ENCODE measurements around the gene CCDC142.
"Not testable (repeated sequence)": the region's sequence is repeated elsewhere in the genome, so short reads cannot be mapped to it uniquely, and the experiment has no call there.

Gene CCDC142

GRCh38 chr2:74464406-74464805 is 18.4 kb downstream of the CCDC142 start:
- DNase-seq (ENCODE audit: low spot score), result no peak

- DNase-seq (ENCODE audit: low spot score), result no peak
Measured at GRCh38 chr2:74462786-74463105, 20.1 kb downstream of the CCDC142 start.

GRCh38 chr2:74462054-74462785 is 20.6 kb downstream of the CCDC142 start:
- DNase-seq (ENCODE audit: low spot score), result no peak

DNA sequence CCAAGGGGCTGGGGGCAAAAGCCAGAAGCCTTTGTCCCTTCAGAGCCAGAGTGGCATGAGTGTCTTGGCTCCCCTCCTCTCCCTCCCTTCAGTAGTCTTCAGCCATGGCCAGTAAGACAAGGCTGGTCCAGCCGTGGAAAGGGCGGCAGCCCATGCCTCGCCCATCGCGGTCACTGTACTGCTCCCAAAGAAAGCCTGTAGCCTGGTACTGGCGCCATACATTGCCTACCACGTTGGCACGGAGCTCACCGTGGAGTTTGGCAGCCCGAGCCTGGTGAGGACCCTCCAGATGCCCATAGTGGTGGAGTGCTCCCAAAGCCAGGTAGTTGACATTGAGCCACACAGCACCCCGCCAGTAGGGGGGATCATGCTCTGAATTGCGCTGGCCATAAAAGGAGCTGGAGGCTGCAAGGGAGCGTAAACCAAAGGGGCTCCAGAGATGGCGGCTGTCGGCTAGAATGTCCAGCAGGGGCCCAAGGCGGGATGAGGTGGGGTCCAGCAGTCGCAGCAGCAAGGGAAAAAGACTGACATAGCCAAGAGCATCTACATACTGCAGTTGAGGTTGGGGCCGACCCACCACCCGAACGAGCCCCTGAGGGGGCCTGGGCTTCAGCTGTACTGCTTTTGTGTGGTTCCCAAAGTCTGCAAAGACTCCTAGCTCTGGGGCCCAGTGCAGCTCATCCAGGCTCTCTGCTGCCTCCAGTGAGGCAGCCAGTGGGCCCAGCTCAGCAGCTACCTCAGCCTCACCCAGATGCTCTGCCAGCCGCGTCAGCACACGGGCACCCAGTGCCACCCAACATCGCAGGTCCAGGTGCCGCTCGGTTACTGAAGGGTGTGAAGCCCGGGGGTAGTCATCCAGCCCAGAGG is 21.4 kb downstream of the CCDC142 start:
- no peak for DNase-seq (ENCODE audit: low spot score)

- not testable (repeated sequence) for DNase-seq (ENCODE audit: low spot score)
Measured at GRCh38 chr2:74460187-74460586, 22.6 kb downstream of the CCDC142 start.

- not testable (repeated sequence) for DNase-seq (ENCODE audit: low spot score)
Measured at GRCh38 chr2:74459503-74460118, 23.2 kb downstream of the CCDC142 start.

DNA sequence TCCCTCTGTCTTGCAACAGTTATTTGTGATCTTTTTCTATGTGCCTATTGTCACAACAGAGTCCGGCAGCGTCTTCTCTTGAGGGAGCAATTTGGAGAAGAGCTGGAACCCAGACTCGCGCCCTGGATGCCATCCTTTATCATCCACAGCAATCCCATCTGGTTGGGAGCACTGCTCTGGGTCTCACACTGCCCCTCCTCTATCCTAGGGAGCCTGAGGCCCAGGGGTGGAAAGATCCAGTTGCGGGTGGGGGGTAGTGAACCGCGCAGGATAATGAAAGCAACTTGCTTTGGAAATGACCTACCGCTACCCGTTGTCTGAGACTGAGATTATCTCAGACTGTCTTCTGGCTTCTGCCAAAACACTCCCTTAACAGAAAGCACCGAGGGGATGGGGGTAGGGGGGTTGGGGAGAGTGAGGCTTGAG is 23.8 kb downstream of the CCDC142 start:
- no peak for DNase-seq (ENCODE audit: low spot score)

DNA sequence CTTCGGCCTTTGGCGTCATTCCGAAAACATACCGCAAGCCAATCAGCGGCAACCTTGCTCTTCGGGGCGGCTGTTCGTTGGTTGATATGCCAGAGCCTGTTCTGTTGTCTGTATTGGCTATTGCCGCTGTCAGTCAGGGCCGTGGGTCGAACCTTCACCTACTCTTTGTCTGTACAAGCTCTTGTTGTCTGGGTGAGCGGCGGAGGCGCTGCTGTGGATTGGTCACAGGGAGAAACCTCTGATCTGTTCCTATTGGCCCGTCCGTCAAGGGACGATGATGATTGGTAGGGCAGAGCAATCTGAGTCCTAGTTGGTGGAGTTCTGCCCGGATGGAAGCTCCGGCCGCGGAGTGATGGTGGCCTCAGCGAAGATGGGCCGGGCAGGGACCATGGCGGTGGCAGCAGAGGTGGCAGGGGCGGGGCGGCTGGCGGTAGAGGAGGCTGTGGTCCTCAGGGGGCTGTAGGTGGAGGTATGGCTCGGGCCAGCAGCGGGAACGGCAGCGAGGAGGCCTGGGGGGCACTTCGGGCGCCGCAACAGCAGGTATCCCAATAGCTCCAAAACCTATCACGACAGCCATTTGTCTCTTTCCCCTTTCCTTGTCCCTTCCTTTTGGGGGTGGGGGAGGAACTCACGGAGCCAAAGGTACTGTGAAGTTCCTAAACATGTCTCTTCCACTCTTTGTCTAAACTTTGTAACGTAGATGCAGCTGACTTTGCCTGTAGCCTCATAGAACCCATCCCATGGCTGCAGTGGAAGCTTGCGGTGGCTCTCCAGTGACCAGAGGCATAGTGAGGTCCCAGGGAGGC is 24.5 kb downstream of the CCDC142 start, which contains the start of gene WBP1:
TSS of gene WBP1 (plus strand) at position 307 of the 806 bp plus-strand sequence. CDS start at position 472, 165 bp downstream.
- peak; percentile 92 for DNase-seq (ENCODE audit: low spot score)

- DNase-seq (ENCODE audit: low spot score), result peak; percentile 38
Measured at GRCh38 chr2:74457549-74458131, 25.2 kb downstream of the CCDC142 start.

DNA sequence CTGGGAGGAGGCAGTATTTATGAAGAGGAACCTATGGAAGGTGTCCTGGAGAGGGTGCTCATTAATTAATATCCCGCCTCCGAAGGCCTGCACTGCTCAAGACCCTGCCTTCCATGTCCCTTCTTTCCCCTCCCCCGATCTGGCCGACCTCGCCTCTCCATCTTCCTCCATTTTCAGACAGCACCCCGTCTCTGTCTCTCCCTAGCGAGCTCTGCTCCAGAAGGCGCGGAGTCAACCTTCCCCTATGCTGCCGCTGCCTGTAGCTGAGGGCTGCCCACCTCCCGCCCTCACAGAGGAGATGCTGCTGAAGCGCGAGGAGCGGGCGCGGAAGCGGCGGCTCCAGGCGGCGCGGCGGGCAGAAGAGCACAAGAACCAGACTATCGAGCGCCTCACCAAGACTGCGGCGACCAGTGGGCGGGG is 25.7 kb downstream of the CCDC142 start:
- no peak for DNase-seq (ENCODE audit: low spot score)

GRCh38 chr2:74454654-74455511 is 27.9 kb downstream of the CCDC142 start, which contains the start of gene INO80B:
INO80B (plus strand) TSS chr2:74455087; CDS start chr2:74455117, 30 bp downstream.
- peak; percentile 71 for DNase-seq (ENCODE audit: low spot score)

- no peak for DNase-seq (ENCODE audit: low spot score)
Measured at GRCh38 chr2:74450570-74451190, 32.1 kb downstream of the CCDC142 start.

GRCh38 chr2:74448771-74449170 is 34.0 kb downstream of the CCDC142 start:
- DNase-seq (ENCODE audit: low spot score), result no peak

GRCh38 chr2:74447230-74447999 is 35.4 kb downstream of the CCDC142 start:
- no peak for DNase-seq (ENCODE audit: low spot score)

DNA sequence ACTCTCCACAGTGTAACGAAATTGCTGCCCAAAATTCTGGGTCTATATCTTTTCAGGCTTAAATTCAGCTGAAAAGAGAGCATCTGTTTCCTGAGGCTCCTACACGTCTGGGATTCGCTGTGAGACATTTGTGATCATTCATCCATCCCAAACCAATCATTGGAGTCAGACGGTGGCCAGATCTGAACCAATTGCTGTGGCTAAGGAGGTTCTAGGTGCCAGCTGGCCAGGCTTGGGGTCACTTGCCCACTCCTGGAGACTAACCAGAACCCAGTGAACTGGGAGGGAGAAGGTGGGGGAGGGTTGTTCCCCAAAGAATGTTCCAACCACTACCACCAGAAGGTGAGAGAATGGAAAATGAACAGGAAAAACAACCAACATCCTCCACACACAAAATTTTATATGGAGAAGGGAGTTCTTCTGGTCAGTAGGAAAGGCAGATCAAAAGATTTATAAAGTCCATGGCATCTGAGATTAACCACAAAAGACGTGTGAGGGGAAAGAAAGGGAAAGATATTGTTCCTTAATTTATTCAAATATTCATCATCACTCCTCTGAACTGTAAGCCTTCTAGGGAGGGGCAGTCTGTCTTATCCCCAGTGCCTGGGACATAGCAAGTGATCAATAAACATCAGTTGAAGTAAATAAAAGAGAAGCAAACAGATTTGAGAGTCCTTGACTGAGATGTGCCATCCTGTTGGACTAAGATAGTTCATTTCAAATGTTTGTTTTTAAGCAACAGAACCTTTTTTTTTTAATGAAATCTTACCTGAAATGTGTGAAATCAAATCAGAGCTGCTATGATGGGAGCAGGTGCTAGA is 38.1 kb downstream of the CCDC142 start:
- DNase-seq (ENCODE audit: low spot score), result no peak

DNA sequence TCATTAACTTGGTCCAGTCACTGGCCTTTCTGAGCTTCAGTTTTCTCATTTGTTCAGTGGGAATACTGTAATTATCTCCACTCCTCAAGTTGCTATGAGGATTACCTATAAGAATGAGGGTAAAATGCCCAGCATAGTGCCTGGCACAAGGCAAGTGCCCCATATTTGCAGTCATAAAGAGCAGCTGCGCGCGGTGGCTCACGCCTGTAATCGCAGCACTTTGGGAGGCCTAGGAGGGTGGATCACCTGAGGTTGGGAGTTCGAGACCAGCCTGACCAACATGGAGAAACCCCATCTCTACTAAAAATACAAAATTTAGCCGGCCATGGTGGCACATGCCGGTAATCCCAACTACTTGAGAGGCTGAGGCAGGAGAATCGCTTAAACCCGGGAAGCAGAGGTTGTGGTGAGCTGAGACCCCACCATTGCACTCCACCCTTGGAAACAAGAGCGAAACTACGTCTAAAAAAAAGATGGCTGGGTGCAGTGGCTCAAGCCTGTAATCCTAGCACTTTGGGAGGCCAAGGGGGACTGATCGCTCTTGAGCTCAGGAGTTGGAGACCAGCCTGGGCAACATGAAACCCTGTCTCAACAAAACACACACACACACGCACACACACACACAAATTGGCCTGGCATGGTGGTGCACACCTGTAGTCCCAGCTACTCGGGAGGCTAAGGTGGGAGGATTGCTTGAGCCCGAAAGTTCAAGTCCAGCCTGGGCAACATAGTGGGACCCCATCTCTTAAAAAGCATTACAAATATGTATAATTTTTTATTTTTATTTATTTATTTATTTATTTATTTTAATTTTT is 40.1 kb downstream of the CCDC142 start:
- DNase-seq (ENCODE audit: low spot score), result not testable (repeated sequence)

Measured in HuH-7.5 (cell line).